Breast epithelium (tissue), 3 donors: ENCODE data around the gene SORBS1.

Source experiments
- CTCF ChIP-seq, 3 donors: fragments of 450-650 bp; IDR thresholded peaks; one replicate each; pipeline ENCODE4 v1.5.1; 2016 to 2017; ENCODE audit warnings: antibody characterized with exemption in 3 of 3, mild to moderate bottlenecking in 3 of 3, moderate library complexity in 3 of 3
- POLR2A ChIP-seq: fragments of 450-650 bp; IDR thresholded peaks from one replicate; pipeline ENCODE4 v1.6.1; 2016; ENCODE audit warnings: antibody characterized with exemption, mild to moderate bottlenecking, moderate library complexity
- POLR2AphosphoS5 ChIP-seq, 3 donors: sonication (generic); formaldehyde crosslinking; IDR thresholded peaks; one replicate each; pipeline ENCODE4 v1.6.1; 2017; ENCODE audit warnings: antibody characterized with exemption in 3 of 3

GRCh38 chr10:95602382-95602781 lies 41.2 kb upstream of the SORBS1 start:
- TF ChIP-seq POLR2A (no peak), CTCF (IDR thresholded peaks at IDR 0.05) (no peak), POLR2AphosphoS5 (IDR thresholded peaks at IDR 0.05) (no peak)
